Neural progenitor cell (in vitro differentiated cells): Measurements from ENCODE around the gene GPLD1. TPM values are rescaled to one million over a fixed set of nuclear protein-coding genes. Genes with fewer than 3 reads are reported as not detected.

ENCODE experiments used
- DNase-seq: peaks from one replicate; pipeline ENCODE4 v3.0.0-alpha.2; 2016; ENCODE audit warnings: low spot score
- H2AFZ ChIP-seq: fragments of 200-600 bp; sonication (generic); replicated peaks from 2 replicates; pipeline ENCODE4 v1.6.1; 2016; ENCODE audit warnings: antibody characterized with exemption
- H3F3A ChIP-seq: fragments of 200-600 bp; sonication (generic); 2 replicates; pipeline ENCODE4 v1.6.1; 2016; ENCODE audit warnings: antibody characterized with exemption, low read depth
- H3K27ac ChIP-seq: fragments of 200-600 bp; sonication (generic); 2 replicates; pipeline ENCODE4 v1.5.1; 2016; ENCODE audit warnings: mild to moderate bottlenecking
- H3K27me3 ChIP-seq: fragments of 200-600 bp; sonication (generic); 2 replicates; pipeline ENCODE4 v1.6.1; 2016; ENCODE audit warnings: mild to moderate bottlenecking, moderate library complexity
- H3K36me3 ChIP-seq: fragments of 200-600 bp; sonication (generic); 2 replicates; pipeline ENCODE4 v1.5.1; 2016
- H3K4me1 ChIP-seq: fragments of 200-600 bp; sonication (generic); 2 replicates; pipeline ENCODE4 v1.6.1; 2016; ENCODE audit warnings: mixed run types
- H3K4me2 ChIP-seq: fragments of 200-600 bp; sonication (generic); 2 replicates; pipeline ENCODE4 v1.6.1; 2016
- H3K4me3 ChIP-seq: fragments of 200-600 bp; sonication (generic); 2 replicates; pipeline ENCODE4 v1.5.1; 2016
- H3K79me2 ChIP-seq: fragments of 200-600 bp; sonication (generic); 2 replicates; pipeline ENCODE4 v1.6.1; 2016; ENCODE audit warnings: low read depth
- H3K9ac ChIP-seq: fragments of 200-600 bp; sonication (generic); 2 replicates; pipeline ENCODE4 v1.6.1; 2016
- H3K9me3 ChIP-seq: fragments of 200-600 bp; sonication (generic); 2 replicates; pipeline ENCODE4 v1.5.1; 2016; ENCODE audit warnings: low read depth
- H4K20me1 ChIP-seq: fragments of 200-600 bp; sonication (generic); 2 replicates; pipeline ENCODE4 v1.6.1; 2016; ENCODE audit warnings: low read depth
- H3K27ac Mint-ChIP-seq: 3 replicates; pipeline ENCODE4 v1.8.0; 2021; ENCODE audit warnings: mixed read lengths
- H3K27me3 Mint-ChIP-seq: 2 replicates; pipeline ENCODE4 v1.8.0; 2022; ENCODE audit warnings: low read depth, mild to moderate bottlenecking, inconsistent platforms, moderate library complexity, mixed read lengths; ENCODE audit not compliant: insufficient read depth
- H3K36me3 Mint-ChIP-seq: 3 replicates; pipeline ENCODE4 v1.8.0; 2021; ENCODE audit warnings: mixed read lengths
- H3K4me1 Mint-ChIP-seq: 3 replicates; pipeline ENCODE4 v1.8.0; 2021; ENCODE audit warnings: mixed read lengths
- H3K4me3 Mint-ChIP-seq: 3 replicates; pipeline ENCODE4 v1.8.0; 2021; ENCODE audit warnings: mild to moderate bottlenecking, moderate library complexity, mixed read lengths
- H3K9me3 Mint-ChIP-seq: 3 replicates; pipeline ENCODE4 v1.8.0; 2020; ENCODE audit warnings: mixed read lengths
- CTCF ChIP-seq: fragments of 200-600 bp; sonication (generic); IDR thresholded peaks from 2 replicates; pipeline ENCODE4 v1.5.1; 2017; ENCODE audit warnings: antibody characterized with exemption, mild to moderate bottlenecking
- EZH2 ChIP-seq: fragments of 200-600 bp; sonication (generic); IDR thresholded peaks from 2 replicates; pipeline ENCODE4 v1.6.1; 2017; ENCODE audit warnings: antibody characterized with exemption, mild to moderate bottlenecking, moderate library complexity
- EZH2phosphoT487 ChIP-seq: fragments of 200-600 bp; sonication (generic); IDR thresholded peaks from 2 replicates; pipeline ENCODE4 v1.6.1; 2017; ENCODE audit warnings: antibody characterized with exemption
- total RNA-seq: library from RNA; depleted of rRNA; stranded (reverse); fragments of >200 nt; gene quantifications from 2 replicates; pipeline ENCODE4 v1.2.3, GENCODE V29; 2015; ENCODE audit warnings: low replicate concordance

Gene GPLD1
- total RNA-seq, 1 donor from 2014 or later = 8.3 TPM

DNA sequence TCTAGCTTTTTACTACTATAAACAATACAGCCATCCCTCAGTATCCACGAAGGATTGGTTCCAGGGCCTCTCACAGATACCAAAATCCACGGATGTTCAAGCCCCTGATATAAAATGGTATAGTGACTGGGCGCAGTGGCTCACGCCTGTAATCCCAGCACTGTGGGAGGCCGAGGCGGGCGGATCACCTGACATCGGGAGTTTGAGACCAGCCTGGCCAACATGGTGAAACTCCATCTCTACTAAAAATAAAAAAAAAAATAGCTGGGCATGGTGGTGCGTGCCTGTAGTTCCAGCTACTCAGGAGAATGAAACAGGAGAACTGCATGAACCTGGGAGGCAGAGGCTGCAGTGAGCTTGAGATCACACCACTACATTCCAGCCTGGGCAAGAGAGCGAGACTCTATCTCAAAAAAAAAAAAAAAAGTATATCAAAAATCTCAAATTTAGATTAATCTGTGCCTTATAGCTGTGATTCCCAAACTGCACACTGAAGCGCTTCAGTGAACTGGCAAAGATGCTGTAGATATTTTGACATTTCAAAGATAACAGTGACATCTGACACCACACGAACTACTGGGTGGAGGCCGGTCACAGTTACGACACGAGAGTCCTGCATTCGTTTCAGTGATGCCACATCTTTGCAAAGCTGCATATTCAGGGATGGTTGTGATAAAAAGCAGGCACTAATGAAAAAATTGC lies 48.3 kb downstream of the GPLD1 start:
- TF ChIP-seq CTCF = no peak
- TF ChIP-seq EZH2 = no peak
- no peak for TF ChIP-seq EZH2phosphoT487
- Histone ChIP-seq H3K4me3 (no peak overlapping the region), H3K27ac (no peak overlapping the region), H3K36me3 (no peaks in the 10 kb centered on the region), H3K9ac (no peak overlapping the region), H3K79me2 (no peaks in the 10 kb centered on the region), H2AFZ (no peak overlapping the region), H4K20me1 (no peaks in the 10 kb centered on the region), H3K4me1 (no peaks in the 10 kb centered on the region), H3K27me3 (no peaks in the 10 kb centered on the region), H3K4me2 (no peak overlapping the region), H3F3A (no peaks in the 10 kb centered on the region), H3K9me3 (no peaks in the 10 kb centered on the region)
- Mint-ChIP-seq H3K4me1 (no peaks in the 10 kb centered on the region), H3K27ac (no peak overlapping the region), H3K9me3 (no peaks in the 10 kb centered on the region), H3K36me3 (peaks cover 3% of the 10 kb centered on the region), H3K4me3 (no peak overlapping the region), H3K27me3 (no peaks in the 10 kb centered on the region)
- no peak for DNase-seq

DNA sequence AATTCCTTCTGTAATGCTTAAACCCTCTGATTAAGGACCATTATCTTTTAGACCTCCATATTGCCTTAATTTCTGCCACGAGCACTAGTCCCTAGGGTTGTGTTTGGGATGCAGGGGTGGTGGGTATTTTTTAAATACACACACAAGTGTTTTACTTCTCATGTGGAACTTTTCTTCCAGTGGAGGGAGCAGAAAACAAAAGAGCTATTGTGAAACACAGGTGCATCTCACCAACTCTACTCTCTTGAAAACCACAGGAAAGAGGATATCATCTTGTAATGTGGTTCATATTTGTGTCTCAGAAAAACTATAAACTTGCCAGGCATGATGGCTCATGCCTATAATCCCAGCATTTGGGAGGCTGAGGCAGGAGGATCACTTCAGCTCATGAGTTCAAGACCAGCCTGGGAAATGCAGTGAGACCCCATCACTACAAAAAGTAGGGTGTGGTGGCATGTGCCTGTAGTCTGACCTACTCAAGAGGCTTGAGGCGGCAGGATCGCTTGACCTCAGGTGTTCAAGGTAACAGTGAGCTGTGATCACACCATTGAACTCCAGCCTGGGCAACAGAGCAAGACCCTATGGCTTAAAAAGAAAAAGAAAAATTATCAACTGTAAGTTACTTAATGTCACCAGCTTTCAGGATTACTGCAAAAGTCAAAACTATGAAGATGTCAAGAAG lies 49.4 kb downstream of the GPLD1 start:
- Histone ChIP-seq H2AFZ (no peak overlapping the region), H3F3A (no peaks in the 10 kb centered on the region), H3K27ac (no peak overlapping the region), H4K20me1 (no peaks in the 10 kb centered on the region), H3K4me2 (no peak overlapping the region), H3K79me2 (no peaks in the 10 kb centered on the region), H3K9me3 (no peaks in the 10 kb centered on the region), H3K36me3 (no peaks in the 10 kb centered on the region), H3K4me1 (no peaks in the 10 kb centered on the region), H3K27me3 (no peaks in the 10 kb centered on the region), H3K4me3 (no peak overlapping the region), H3K9ac (no peak overlapping the region)
- H3K27me3 Mint-ChIP-seq = no peaks in the 10 kb centered on the region
- no peaks in the 10 kb centered on the region for H3K4me1 Mint-ChIP-seq
- no peak for TF ChIP-seq EZH2
- TF ChIP-seq EZH2phosphoT487 = no peak
- TF ChIP-seq CTCF = no peak
- peaks cover 3% of the 10 kb centered on the region for H3K36me3 Mint-ChIP-seq
- no peaks in the 10 kb centered on the region for H3K9me3 Mint-ChIP-seq
- H3K4me3 Mint-ChIP-seq = no peak overlapping the region
- no peak for DNase-seq
- H3K27ac Mint-ChIP-seq = no peak overlapping the region

- Histone ChIP-seq H3K27me3 (no peaks in the 10 kb centered on the region), H3K36me3 (no peaks in the 10 kb centered on the region), H3K27ac (no peak overlapping the region), H3K4me3 (no peak overlapping the region), H3K9ac (no peak overlapping the region), H3F3A (no peaks in the 10 kb centered on the region), H3K79me2 (no peaks in the 10 kb centered on the region), H3K9me3 (no peaks in the 10 kb centered on the region), H2AFZ (no peak overlapping the region), H4K20me1 (no peaks in the 10 kb centered on the region), H3K4me1 (no peaks in the 10 kb centered on the region), H3K4me2 (no peak overlapping the region)
- Mint-ChIP-seq H3K4me3 (no peak overlapping the region), H3K27me3 (no peaks in the 10 kb centered on the region), H3K4me1 (no peaks in the 10 kb centered on the region), H3K36me3 (peaks cover 5% of the 10 kb centered on the region), H3K9me3 (no peaks in the 10 kb centered on the region), H3K27ac (no peak overlapping the region)
- TF ChIP-seq CTCF = no peak
- no peak for TF ChIP-seq EZH2phosphoT487
- TF ChIP-seq EZH2 = no peak
- DNase-seq = no peak
These were observed 52.4 kb downstream of the GPLD1 start for GRCh38 chr6:24436979-24437378.
